ENCODE measurements around the gene RPUSD1.

- TF ChIP-seq CTCF (IDR thresholded peaks at IDR 0.05), result no peak
- no peak for TF ChIP-seq POLR2A (IDR thresholded peaks at IDR 0.05)
Observed at GRCh38 chr16:749010-749409, 39.2 kb downstream of the RPUSD1 start.

All from heart left ventricle (tissue), 13 donors.